Measurements from ENCODE around the gene CES1.

Gene CES1

DNA sequence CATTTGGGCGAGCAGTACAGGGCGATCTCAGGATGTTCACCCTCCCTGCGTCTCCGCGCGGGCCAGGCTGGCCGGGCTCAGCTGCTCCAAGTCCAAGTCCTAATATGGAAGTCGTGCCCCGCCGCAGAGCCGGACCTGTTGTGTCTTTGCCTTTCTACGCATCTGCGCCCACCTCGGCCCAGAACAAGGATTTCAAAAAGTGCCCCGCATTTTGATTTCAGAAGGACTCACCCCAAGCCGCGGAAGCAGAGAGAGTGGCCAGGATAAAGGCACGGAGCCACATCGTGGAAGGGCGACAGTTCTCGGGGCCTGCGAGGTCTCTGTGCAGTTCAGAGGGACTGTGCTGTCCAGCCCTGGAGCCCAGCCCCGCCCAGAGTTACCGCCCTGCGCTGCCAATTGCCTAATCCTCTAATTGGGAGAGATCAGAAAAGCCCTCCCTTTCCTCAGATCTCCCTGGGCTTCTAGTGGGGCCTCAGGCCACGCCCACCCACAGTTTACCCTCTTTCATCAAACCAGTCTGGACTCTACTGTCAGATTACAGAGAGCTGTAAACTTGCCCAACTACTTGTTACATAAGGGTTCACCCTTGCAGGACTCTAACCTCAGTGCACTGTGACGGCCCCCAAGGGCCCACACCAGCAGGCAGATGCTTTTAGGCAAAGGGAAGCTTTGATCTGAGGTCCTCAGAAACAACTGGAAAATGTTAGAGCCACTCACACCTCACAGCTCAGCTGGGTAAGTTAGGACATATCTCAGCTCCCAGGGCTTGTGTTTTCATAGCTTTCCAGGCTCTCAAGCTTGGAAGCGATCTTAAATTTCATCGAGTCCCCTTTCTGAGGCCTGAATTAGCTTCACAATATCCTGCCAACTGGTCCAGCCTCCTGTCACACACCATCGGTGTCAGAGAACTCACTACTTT lies at the start of gene CES1:
Gene CES1, minus strand, starts transcription at position 324 of the 919 bp plus-strand sequence. Its CDS starts 41 bp downstream, at position 283.
- no peak for TF ChIP-seq CTCF (IDR thresholded peaks at IDR 0.05; ENCODE audit: low read depth, low read length, missing control alignments)
- H3K4me3 ChIP-seq (ENCODE audit: low read depth, low read length): no peak within 1 kb of the TSS
- DNase-seq (ENCODE audit: low read depth): no peak

DNA sequence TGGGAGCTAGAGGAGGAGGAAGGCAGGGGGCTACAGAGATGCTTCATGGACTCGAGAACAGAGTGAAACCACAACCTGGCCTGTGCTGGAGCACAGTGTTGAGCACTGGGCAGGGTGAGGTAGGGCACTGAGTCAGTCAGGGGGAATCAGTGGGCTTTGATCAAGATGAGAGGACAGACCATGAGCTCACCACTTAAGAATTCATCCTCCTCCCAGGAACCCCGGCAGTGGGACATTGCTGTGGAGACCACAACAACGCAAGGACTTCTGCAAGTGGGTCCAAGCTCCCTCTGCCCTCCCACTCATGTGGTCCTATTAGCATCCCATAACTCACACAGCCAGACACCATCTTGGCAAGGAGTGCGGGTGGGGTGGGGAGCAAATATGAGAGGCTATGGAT lies 44.0 kb upstream of the CES1 start:
- no peak for DNase-seq (ENCODE audit: low read depth)
- no peak overlapping the region for H3K4me3 ChIP-seq (ENCODE audit: low read depth, low read length)
- TF ChIP-seq CTCF (IDR thresholded peaks at IDR 0.05; ENCODE audit: low read depth, low read length, missing control alignments): no peak

GRCh38 chr16:55875273-55875672 lies 42.4 kb upstream of the CES1 start, which contains the start of gene CES5A:
CES5A (minus strand) TSS chr16:55875373; CDS start chr16:55875221, 152 bp downstream.
- H3K4me3 ChIP-seq (ENCODE audit: low read depth, low read length): no peak within 1 kb of the TSS
- TF ChIP-seq CTCF (IDR thresholded peaks at IDR 0.05; ENCODE audit: low read depth, low read length, missing control alignments): no peak
- no peak for DNase-seq (ENCODE audit: low read depth)

- TF ChIP-seq CTCF (IDR thresholded peaks at IDR 0.05; ENCODE audit: low read depth, low read length, missing control alignments): no peak
- no peak overlapping the region for H3K4me3 ChIP-seq (ENCODE audit: low read depth, low read length)
- no peak for DNase-seq (ENCODE audit: low read depth)
Observed at GRCh38 chr16:55873122-55873521, 40.2 kb upstream of the CES1 start.

DNA sequence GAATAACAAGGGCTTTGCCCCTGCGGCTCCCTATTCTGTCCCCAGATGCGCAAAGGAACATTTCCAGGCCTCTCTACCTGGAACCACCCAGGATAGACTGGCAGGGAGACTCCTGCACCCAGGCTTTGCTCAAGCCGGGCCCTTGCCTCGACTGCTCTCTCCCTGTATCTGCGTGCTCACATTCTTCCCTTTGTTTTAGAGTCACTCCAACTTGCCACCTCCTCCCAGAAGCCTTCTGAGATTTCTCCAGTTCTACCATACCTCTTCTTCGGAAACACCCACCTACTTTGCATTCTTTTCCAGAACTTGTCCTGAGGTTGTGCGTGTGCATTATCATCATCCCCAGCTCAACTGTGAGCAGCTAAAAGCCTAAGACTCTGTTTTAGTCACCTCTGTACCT lies 39.2 kb upstream of the CES1 start:
- H3K4me3 ChIP-seq (ENCODE audit: low read depth, low read length): no peak overlapping the region
- no peak for TF ChIP-seq CTCF (IDR thresholded peaks at IDR 0.05; ENCODE audit: low read depth, low read length, missing control alignments)
- no peak for DNase-seq (ENCODE audit: low read depth)

DNA sequence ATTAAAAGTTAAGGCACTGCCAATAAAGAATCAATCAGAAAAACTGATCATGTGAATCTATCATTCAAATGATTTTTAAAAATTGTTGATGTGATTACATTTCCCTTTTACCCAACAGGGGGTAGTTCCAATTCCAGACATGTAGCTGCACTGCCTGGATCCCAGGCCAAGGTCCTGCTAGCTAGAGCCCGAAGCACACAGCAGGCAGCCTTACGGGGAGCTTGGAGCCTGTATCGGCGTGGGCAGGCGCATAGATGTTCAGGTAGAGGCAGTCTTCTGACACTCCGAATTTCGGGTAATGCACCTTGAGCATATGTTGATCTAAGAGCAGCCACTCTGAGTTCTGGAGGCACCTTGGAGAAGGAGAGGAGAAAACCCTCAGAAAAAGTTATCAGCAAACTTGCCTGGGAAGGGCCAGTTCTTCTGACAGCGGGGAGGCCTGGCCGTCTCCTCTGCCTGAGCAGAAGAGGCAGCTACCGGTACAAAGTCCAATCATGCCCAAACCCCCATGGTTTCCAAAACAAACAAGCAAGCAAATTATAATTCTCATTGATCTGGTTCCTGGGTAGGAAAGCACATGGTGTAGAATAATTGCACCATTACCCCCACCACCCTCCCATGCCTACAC lies 38.6 kb upstream of the CES1 start:
- TF ChIP-seq CTCF (IDR thresholded peaks at IDR 0.05; ENCODE audit: low read depth, low read length, missing control alignments): no peak
- H3K4me3 ChIP-seq (ENCODE audit: low read depth, low read length): no peak overlapping the region
- DNase-seq (ENCODE audit: low read depth): no peak
